GM21529 (cell line): ENCODE data around the gene CYREN.
"Not testable (repeated sequence)": the region's sequence is repeated elsewhere in the genome, so short reads cannot be mapped to it uniquely, and the experiment has no call there.

ENCODE experiments used
- ATAC-seq: cut with Tn5 transposase; IDR thresholded peaks from one replicate; pipeline ENCODE4 v1.9.1; 2021; ENCODE audit not compliant: unreplicated experiment

Gene CYREN

GRCh38 chr7:135179321-135179925 is 8.9 kb upstream of the CYREN start:
- ATAC-seq = no peak

GRCh38 chr7:135178364-135178763 is 7.9 kb upstream of the CYREN start:
- no peak for ATAC-seq

DNA sequence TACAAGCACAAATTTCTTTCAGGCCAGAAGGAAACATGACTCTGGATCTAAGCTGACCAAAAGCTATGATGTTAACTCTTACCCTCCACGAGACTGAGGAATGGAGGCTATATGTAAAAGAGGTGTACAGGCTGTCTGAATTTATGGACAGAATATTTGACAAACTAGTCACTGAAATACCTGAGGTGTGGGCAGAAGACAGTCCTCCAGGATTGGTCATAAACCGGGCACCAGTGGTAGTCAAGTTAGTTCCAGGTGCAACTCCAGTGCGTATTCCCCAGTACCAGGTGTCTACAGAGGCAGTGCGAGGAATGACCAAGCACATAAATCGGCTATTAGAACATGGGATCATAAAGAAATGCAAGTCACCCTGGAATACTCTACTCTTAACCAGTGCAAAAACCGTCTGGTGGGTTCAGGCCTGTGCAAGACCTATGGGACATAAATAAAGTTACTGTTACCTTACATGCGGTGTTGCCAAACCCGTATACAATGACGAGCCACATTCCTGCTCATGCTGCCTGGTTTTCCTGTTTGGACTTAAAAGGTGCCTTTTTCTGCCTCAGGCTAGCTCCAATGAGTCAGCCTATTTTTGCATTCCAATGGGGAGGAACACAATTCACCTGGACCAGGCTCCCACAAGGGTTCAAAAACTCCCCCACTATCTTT is 6.7 kb upstream of the CYREN start:
- no peak for ATAC-seq

- no peak for ATAC-seq
Observed at GRCh38 chr7:135175931-135176330, 5.4 kb upstream of the CYREN start.

- ATAC-seq = no peak
Observed at GRCh38 chr7:135174941-135175340, 4.4 kb upstream of the CYREN start.

GRCh38 chr7:135173916-135174315 is 3.4 kb upstream of the CYREN start:
- not testable (repeated sequence) for ATAC-seq

GRCh38 chr7:135171581-135172291 is 1.2 kb upstream of the CYREN start:
- not testable (repeated sequence) for ATAC-seq

- peak; percentile 39 for ATAC-seq
Observed at GRCh38 chr7:135170998-135171481, 533 bp upstream of the CYREN start.

- peak; percentile 5 for ATAC-seq
Observed at GRCh38 chr7:135169964-135170273, 588 bp downstream of the CYREN start.

DNA sequence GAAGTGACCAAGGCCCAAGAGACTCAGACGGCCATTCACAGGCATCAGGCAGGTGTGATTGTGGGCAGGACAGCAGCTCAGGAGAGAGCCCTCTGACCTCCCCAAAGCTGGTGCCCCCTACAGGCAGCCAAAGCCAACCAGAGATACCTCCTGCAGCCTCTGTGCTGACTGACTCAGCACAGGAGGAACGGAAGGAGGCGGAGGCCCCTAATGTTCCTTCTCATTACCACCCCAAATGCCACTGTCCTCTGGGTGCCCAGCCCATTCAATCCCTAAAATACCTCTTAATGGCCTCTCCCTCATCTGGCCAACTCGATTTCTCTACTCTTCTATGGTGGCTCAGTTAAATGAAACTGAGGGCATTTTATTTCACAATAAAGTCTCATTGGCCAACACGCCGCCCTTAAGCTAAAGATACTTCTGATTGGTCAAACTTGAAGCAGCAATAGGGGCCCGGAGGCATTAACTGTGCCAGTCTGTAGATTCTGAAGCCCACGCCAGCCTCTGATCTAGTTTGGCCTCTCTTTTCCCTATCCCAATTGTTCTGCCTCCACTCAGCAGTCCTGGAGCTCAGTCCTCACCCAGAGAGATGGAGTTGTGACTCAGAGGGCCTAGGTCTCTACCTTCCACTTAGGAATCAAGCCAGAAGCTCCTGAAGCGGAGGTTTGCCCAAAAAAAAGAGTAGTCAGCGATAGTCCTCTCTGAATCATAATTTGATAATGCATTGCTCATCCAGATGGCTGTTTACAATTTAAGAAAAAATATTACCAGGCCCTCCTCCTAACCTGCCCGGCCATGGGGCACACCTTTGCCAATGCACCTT is 1.2 kb downstream of the CYREN start:
- peak; percentile 47 for ATAC-seq

- no peak for ATAC-seq
Observed at GRCh38 chr7:135168489-135169140, 1.9 kb downstream of the CYREN start.

DNA sequence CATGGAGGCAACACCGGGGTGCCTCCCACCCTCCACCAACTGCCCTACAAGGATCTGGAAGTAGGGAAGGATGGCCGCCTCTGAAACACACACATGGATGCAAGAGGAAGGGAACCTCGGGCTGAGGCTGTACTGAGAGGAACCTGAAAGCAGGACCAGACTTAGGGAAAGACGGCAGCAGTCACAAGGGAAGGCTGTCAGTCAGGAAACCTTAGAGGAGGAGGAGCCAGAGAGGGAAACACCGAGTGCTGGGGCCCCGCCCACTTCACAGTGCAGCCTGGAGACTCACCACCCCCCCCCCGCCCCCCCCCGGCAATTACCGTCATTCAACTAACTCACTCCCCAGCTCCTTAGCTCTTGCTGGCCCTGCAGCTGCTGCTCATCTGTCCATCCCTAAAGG is 2.5 kb downstream of the CYREN start:
- ATAC-seq = no peak

DNA sequence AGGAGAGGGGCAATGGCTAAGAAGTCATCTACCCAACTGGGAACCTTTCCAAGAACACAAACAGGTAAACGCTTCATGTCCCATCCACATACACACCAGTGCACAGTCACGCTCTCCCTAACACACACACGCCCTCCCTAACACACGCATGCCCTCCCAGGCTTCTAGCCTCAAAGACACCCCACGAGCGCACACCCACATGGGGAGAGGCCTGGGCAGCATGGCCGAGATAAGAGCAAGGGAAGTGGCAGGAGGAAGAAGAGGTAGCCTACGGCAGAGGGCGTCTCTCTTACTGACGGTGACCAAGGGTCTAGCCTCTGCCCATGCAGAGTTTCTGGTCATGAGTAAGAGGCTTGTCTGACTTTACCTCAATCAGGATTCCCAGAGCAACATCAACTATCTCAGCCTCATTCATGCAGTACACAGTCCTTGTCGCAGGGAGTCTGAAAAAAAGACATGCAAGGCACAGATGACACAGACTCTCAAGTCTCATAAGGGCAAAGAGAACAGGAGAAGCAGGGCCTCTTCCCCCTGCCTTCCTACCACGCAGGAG is 3.1 kb downstream of the CYREN start:
- ATAC-seq = no peak

DNA sequence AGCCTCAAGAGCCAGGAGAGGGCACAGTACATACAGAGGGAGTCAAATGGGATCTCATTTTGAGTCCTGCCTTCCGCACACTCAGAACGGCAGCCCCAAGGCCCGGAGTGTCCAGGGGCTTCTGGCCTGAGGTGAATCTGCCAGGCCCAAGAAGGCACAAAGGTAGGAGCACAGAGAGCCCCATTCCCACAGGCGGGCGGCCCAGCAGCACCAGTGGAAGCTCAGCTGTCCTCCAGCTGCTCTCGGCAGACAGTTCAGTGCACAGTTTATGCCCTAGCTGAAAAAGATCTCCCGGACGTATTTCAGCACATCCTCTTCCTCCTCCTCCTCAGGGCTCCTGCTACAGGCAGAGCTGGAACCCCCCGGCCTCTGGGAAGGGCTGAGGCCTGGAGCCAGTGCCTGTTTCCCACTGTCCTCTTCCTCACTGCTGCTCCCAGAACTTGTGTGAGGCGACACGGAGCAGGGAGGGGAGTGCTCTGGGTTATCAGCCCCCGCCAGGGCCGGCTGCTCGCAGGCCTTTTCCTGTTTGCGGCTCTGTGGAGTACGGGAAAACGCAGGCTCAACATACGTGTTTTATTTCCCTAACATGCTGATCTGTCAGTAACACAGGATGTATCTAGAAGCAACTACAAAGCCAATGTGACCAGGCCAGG is 4.0 kb downstream of the CYREN start:
- ATAC-seq = no peak

- no peak for ATAC-seq
Observed at GRCh38 chr7:135165862-135166261, 4.6 kb downstream of the CYREN start.

GRCh38 chr7:135164357-135165061 is 6.0 kb downstream of the CYREN start:
- ATAC-seq = no peak

- no peak for ATAC-seq
Observed at GRCh38 chr7:135162382-135163001, 8.0 kb downstream of the CYREN start.

GRCh38 chr7:135161669-135162068 is 8.8 kb downstream of the CYREN start:
- no peak for ATAC-seq
